HepG2 (cell line): Measurements from ENCODE around the gene TRIM54.

Source experiments
- RAD21 ChIP-seq: fragments of 450-650 bp; formaldehyde crosslinking; IDR thresholded peaks from 2 replicates; pipeline ENCODE4 v1.5.0; 2020; ENCODE audit warnings: mild to moderate bottlenecking
- TCF7 ChIP-seq: sonication (generic); IDR thresholded peaks from 2 replicates; pipeline ENCODE4 v1.6.1; 2016; ENCODE audit warnings: antibody characterized with exemption, low read depth
- ZNF576 ChIP-seq: sonication (generic); formaldehyde crosslinking; IDR thresholded peaks from 2 replicates; pipeline ENCODE4 v1.4.0; 2020; ENCODE audit warnings: mild to moderate bottlenecking, missing genetic modification reagents

- no peak for TF ChIP-seq ZNF576 (CRISPR knock-in tag)
- no peak for TF ChIP-seq TCF7
- no peak for TF ChIP-seq RAD21
These were observed 11.6 kb upstream of the TRIM54 start for GRCh38 chr2:27270670-27271069.
